Chondrocyte (in vitro differentiated cells): ENCODE measurements around the gene FAM185A. TPM values are rescaled to one million over a fixed set of nuclear protein-coding genes. Genes with fewer than 3 reads are reported as not detected.

Source experiments
- DNase-seq: peaks from one replicate; pipeline ENCODE4 v3.0.0; 2021; ENCODE audit warnings: mixed read lengths, low spot score
- H3K27ac Mint-ChIP-seq: one replicate; pipeline ENCODE4 v1.8.0; 2021; ENCODE audit warnings: mild to moderate bottlenecking, moderate library complexity, mixed read lengths; ENCODE audit not compliant: unreplicated experiment
- H3K27me3 Mint-ChIP-seq: 2 replicates; pipeline ENCODE4 v1.8.0; 2021; ENCODE audit warnings: low read depth, mixed read lengths
- H3K36me3 Mint-ChIP-seq: 2 replicates; pipeline ENCODE4 v1.8.0; 2021; ENCODE audit warnings: low read depth, mixed read lengths
- H3K4me1 Mint-ChIP-seq: 2 replicates; pipeline ENCODE4 v1.8.0; 2021; ENCODE audit warnings: low read depth, mild to moderate bottlenecking, mixed read lengths
- H3K4me3 Mint-ChIP-seq: one replicate; pipeline ENCODE4 v1.8.0; 2021; ENCODE audit warnings: mild to moderate bottlenecking, moderate library complexity, mixed read lengths; ENCODE audit not compliant: unreplicated experiment
- H3K9me3 Mint-ChIP-seq: 2 replicates; pipeline ENCODE4 v1.8.0; 2021; ENCODE audit warnings: low read depth, mixed read lengths
- CTCF ChIP-seq: fragments of 200-600 bp; sonication (generic); IDR thresholded peaks from 2 replicates; pipeline ENCODE4 v1.5.0; 2021; ENCODE audit warnings: antibody characterized with exemption, mild to moderate bottlenecking, moderate library complexity
- total RNA-seq: library from RNA; stranded (reverse); gene quantifications from 3 replicates; pipeline ENCODE4 v1.2.1, GENCODE V29; 2021

Gene FAM185A
- total RNA-seq, 1 donor from 2014 or later: 5.6 TPM

- peaks cover 5% of the 10 kb centered on the region for H3K9me3 Mint-ChIP-seq
- DNase-seq: no peak
- no peak overlapping the region for H3K4me3 Mint-ChIP-seq
- no peak overlapping the region for H3K27ac Mint-ChIP-seq
- no peaks in the 10 kb centered on the region for H3K36me3 Mint-ChIP-seq
- no peaks in the 10 kb centered on the region for H3K4me1 Mint-ChIP-seq
- TF ChIP-seq CTCF: no peak
- no peaks in the 10 kb centered on the region for H3K27me3 Mint-ChIP-seq
These were observed 100.7 kb downstream of the FAM185A start for GRCh38 chr7:102849538-102849937.

- Mint-ChIP-seq H3K9me3 (peaks cover 9% of the 10 kb centered on the region), H3K27ac (no peak overlapping the region), H3K4me1 (peaks cover 26% of the 10 kb centered on the region), H3K36me3 (no peaks in the 10 kb centered on the region), H3K4me3 (no peak overlapping the region), H3K27me3 (no peaks in the 10 kb centered on the region)
- DNase-seq: no peak
- no peak for TF ChIP-seq CTCF
These were observed 107.2 kb downstream of the FAM185A start for GRCh38 chr7:102856036-102856435.

Other genes with a start within 250 kb of the FAM185A start
- gene RASA4B, start 231.2 kb upstream of the FAM185A start, total RNA-seq: 7.5 to 12.3 TPM (median 9.9 TPM) in 3 replicates
- gene UPK3BL2, start 205.3 kb upstream of the FAM185A start, total RNA-seq: 3.3 to 4.0 TPM (median 3.3 TPM) in 3 replicates
- not detected in 3 replicates for gene SPDYE2, start 197.8 kb upstream of the FAM185A start, total RNA-seq
- gene POLR2J3, start 176.4 kb upstream of the FAM185A start, total RNA-seq: 6.7 to 17.9 TPM (median 9.9 TPM) in 3 replicates
- gene RASA4, start 132.2 kb upstream of the FAM185A start, total RNA-seq: 16.5 to 26.0 TPM (median 24.0 TPM) in 3 replicates
- 11.7 to 29.6 TPM (median 14.8 TPM) in 3 replicates for gene UPK3BL1, start 106.2 kb upstream of the FAM185A start, total RNA-seq
- gene SPDYE2B, start 98.7 kb upstream of the FAM185A start, total RNA-seq: not detected in 3 replicates
- gene POLR2J2, start 77.3 kb upstream of the FAM185A start, total RNA-seq: 1.5 to 5.1 TPM (median 2.9 TPM) in 3 replicates
- gene LRRC17, start 164.0 kb downstream of the FAM185A start, total RNA-seq: 23.9 to 34.5 TPM (median 32.0 TPM) in 3 replicates